Measurements from ENCODE around the gene GDF11. TPM values are rescaled to one million over a fixed set of nuclear protein-coding genes. Genes with fewer than 3 reads are reported as not detected.

Gene GDF11
- total RNA-seq, 1 experiment from 2014 or later, result 12.5 TPM

DNA sequence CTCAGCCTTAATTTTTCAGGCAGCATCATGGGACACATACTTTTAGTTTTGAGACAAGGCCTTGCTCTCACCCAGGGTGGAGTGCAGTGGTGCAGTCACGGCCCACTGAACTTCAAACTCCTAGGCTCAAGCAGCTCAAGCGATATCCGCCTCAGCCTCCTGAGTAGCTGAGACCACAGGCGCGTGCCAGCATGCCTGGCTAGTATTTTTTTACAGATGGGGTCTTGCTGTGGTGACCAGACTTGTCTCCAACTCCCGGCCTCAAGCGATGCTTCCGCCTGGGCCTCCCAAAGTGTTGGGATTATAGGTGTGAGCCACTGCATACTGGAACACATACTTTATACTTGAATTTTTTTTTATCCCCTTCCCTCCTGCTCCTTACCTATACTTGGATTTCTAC is 20.0 kb upstream of the GDF11 start:
- DNase-seq (ENCODE audit: low read depth), result no peak

DNA sequence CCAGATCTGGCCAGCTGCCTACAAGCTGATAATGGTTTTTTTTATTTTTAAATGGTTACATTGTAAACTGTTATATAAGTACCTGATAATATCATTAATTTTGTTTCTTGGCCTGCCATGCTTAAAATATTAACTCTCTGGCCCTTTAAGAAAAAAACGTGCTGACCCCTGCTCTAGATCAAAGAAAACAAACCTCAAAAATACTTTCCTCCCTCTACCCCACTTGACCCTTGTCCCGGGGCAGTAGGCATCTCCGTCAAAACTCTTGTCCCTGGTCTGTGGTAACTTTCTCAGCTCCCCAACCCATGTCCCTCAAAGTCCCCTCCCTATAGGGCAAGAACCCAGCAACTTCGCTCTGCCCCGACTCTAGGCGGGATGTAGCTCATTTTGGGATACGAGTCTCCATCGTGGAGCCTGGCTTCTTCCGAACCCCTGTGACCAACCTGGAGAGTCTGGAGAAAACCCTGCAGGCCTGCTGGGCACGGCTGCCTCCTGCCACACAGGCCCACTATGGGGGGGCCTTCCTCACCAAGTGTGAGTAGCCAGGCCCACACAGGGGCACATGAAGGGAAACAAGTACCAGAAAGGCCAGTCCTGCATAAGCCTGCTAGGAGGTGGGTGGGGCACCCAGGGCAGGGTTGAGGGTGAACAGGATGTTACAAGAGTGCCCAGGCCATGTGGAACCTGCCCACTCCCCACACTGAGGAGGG is 19.3 kb upstream of the GDF11 start:
- no peak for DNase-seq (ENCODE audit: low read depth)

- DNase-seq (ENCODE audit: low read depth), result peak; percentile 46
These were observed 18.5 kb upstream of the GDF11 start for GRCh38 chr12:55724226-55724939.

- no peak for DNase-seq (ENCODE audit: low read depth)
These were observed 18.0 kb upstream of the GDF11 start for GRCh38 chr12:55724940-55725309.

- no peak for DNase-seq (ENCODE audit: low read depth)
These were observed 17.4 kb upstream of the GDF11 start for GRCh38 chr12:55725556-55725955.

- DNase-seq (ENCODE audit: low read depth), result no peak
These were observed 16.0 kb upstream of the GDF11 start for GRCh38 chr12:55726971-55727370.

- DNase-seq (ENCODE audit: low read depth), result peak; percentile 39
These were observed 15.2 kb upstream of the GDF11 start for GRCh38 chr12:55727643-55728185.

DNA sequence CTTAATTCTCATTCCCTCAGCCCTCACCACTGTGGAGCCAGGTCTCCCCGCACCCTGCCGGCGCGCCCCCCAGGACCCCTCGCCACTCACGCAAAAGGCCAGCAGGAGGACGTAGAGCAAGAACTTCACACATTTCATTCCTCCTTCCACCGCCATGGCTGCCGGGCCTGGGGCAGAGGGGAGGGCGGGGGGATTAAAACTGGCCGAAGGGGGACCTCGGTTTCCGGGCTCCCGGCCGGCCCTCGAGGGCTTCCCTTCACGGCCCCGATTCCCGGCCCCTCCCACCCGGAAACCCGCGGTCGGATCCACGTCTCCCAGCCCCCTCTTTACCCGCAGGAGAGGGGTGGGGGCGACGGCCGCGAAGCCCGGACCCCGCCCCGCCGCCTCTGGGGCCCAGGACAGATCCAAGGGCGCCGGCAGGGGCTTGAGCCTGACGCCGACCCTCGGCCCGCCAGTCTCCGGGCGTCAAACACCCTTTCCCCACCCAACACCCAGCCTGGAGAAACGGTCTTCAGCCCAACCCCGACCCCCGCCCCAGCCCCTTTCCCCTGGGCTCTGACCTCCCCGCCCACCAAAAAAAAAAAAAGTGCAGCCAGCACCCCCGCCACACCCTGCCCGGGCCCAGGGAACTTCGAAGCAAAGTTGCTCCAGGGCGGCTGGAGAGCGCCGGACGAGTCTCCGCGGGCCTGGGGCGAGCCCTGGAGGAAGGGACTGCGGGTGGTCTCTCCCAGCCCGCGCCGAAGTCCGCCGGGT is 14.6 kb upstream of the GDF11 start:
- DNase-seq (ENCODE audit: low read depth), result peak; percentile 55

DNA sequence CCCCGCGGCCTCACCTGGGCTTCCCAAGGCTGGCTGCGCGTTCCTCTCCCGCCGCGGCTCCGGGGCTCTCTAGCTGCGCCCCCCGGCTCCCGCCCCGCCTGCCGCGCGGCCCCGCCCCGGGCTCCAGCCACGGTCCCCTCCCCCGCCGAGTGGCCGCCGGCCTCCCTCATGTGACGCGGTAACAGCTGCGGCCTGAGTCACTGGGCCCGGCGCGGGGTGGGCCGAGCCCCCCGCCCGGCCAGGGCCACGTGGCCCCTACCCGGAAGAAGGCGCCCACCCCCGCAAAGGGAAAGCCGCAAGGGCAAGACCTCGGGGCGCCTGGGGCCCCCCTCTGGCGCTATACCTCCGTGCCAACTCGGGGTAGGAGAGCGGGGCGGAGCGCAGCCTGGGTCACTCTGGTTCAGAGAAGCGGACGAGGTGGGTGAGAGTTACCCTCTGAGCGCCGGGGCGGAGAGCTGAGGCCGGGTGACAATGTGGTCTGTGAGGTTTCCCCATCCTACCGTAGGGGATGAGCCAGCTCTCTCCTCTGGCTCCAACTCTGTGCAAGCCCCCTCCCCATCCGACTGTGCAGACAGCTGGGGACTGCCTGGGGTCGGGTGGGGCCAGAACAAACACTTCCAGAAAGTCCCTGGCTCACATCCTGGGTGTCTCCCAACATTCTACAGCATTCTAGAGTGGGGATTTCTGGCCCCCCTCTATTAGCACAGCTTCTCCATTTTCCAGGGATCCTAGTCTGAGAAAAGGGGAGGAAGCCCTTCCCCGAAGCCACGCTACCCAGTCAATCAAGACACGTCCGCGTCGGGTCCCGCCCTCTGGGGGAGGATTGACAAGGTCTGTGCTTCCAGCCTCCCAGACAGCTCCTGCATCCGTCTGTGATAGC is 13.7 kb upstream of the GDF11 start, which contains the start of gene CD63:
TSS of gene CD63 (minus strand) at position 71 of the 880 bp plus-strand sequence. CDS start 668 bp downstream, outside the sequence.
- DNase-seq (ENCODE audit: low read depth), result peak; percentile 92

GRCh38 chr12:55729819-55730818 is 12.8 kb upstream of the GDF11 start:
- DNase-seq (ENCODE audit: low read depth), result peak; percentile 81

GRCh38 chr12:55732288-55732687 is 10.6 kb upstream of the GDF11 start:
- no peak for DNase-seq (ENCODE audit: low read depth)

- no peak for DNase-seq (ENCODE audit: low read depth)
These were observed 9.8 kb upstream of the GDF11 start for GRCh38 chr12:55733021-55733555.

GRCh38 chr12:55733858-55734257 is 9.1 kb upstream of the GDF11 start:
- DNase-seq (ENCODE audit: low read depth), result no peak

DNA sequence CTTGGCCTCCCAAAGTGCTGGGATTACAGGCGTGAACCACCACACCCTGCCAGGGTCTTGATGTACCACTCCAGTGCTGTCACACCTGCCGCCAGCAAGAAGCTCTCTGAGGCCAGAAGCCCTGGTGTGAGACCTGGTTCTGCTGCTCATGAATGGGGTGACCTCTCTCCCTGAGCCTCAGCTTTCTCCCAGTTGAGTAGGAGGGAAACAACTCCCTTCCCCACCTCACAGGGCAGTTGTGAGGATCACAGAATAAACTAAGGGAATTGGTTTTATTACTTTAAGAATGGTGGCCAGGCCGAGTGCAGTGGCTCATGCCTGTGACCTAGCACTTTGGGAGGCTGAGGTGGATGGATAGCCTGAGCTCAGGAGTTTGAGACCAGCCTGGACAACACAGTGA is 8.3 kb upstream of the GDF11 start:
- no peak for DNase-seq (ENCODE audit: low read depth)

GRCh38 chr12:55736076-55736475 is 6.8 kb upstream of the GDF11 start:
- no peak for DNase-seq (ENCODE audit: low read depth)

DNA sequence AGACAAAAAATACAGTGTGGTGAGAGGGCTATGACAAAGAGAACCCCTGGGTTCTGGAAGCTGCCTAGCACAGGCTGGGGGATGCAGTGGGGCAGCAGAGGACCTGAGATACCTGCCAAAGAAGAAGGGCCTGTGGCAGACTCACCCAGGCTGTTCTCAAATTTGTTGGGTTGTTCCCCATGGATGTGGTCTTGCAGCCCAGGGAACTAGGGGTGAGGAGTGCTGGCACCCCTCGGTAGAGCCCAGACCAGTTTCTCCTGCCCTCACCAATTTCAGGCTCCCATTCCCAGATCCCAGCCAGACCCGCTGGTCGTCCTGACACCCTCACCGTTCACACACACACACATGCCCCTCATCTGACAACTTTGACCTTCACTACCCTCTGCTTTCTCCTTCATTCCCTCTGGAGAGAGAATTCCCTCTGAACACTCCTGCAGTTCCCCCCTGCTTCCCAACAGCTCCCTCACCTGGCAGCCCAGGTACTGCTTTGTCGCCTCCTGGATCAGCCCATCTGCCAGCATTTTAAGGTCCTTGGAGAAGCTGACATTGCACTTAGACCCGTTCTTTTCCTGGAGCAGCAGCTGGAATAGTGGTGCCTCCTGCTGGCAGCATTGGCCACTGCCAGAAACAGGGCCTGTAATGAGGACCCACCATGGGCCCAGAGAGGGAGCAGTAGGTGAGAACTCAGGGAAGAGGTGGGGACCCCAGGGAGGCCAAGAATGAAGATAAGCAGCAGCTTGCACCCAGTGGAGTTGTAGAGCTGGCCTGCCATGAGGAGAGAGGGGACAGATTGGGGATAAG is 5.9 kb upstream of the GDF11 start:
- peak; percentile 78 for DNase-seq (ENCODE audit: low read depth)

DNA sequence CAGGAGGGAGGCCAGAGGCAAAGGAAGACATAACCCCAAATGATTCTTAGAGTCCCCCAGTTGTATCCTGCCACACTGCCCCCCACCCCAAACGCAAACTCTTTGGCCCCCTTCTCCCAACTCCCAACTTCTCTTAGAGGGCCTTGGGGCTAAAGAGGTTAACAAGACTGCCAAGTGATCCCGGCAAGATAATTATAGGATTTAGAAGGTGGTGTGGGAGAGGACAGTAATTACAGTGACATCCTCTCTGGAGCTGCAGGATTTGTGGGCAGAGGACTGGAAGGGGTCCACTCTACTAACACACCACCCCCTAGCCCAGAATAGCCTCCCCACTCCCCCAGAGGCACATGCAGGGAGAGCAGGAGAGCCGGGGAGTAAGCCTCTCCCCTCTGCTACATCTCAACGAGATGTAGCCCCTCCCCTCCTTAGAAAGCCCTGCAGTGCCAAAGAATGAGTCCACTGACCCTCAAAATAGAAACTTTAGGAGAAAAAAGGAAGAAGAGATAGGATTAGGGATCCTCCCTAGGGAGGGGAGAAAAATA is 5.3 kb upstream of the GDF11 start:
- DNase-seq (ENCODE audit: low read depth), result no peak
